ENCODE results near the gene IDH2. TPM values are rescaled to one million over a fixed set of nuclear protein-coding genes. Genes with fewer than 3 reads are reported as not detected.

The IDH2 gene
- total and polyA plus RNA-seq, 2 donors (not counting 3 experiments of a cell fraction or from before 2014, with no cell fraction given), result 123 to 127 TPM

GRCh38 chr15:90080818-90081393, 21.4 kb downstream of the IDH2 start:
- intact Hi-C loops (cut with micrococcal nuclease) (no loop called here), dilution Hi-C loops (cut with MboI; ENCODE audit: extremely low pct_ligation_motif_present, low sequenced_read_pairs) (no loop called here)
- no peaks in the 10 kb centered on the region for H3K79me2 ChIP-seq (ENCODE audit: control insufficient read depth, insufficient read depth, low read length)
- FAIRE-seq (no peak), DNase-seq (ENCODE audit: low read depth, low spot score) (no peak)
- no peak overlapping the region for H3K4me3 ChIP-seq (replicated peaks in 1 of 3; ENCODE audit: insufficient read depth in 1 of 3, low read depth in 1 of 3, low read length in 3 of 3)
- H3K9ac ChIP-seq (replicated peaks; ENCODE audit: extremely low read depth, insufficient read depth, low read length), result no peak overlapping the region
- H4K20me1 ChIP-seq (replicated peaks; ENCODE audit: control insufficient read depth, extremely low read depth, insufficient read depth, low read length), result no peaks in the 10 kb centered on the region
- H3K27ac ChIP-seq (ENCODE audit: insufficient read depth, low read depth, low read length), result no peak overlapping the region
- H3K4me1 ChIP-seq (ENCODE audit: control insufficient read depth, extremely low read depth, insufficient read depth, low read length), result no peaks in the 10 kb centered on the region
- no peak overlapping the region for H3K4me2 ChIP-seq (ENCODE audit: insufficient read depth, low read length)
- ChIA-PET POLR2A (no interaction called here), CTCF (interaction anchor here (1.4 kb wide), 2 partner anchors 140 to 206 kb away, joined by 3 read pairs; no protein-coding TSS in a partner anchor)
- BruUV-seq (replicated peaks), result no TSS peak
- H3K9me3 ChIP-seq (replicated peaks; ENCODE audit: control insufficient read depth, insufficient read depth, low read length), result no peaks in the 10 kb centered on the region
- no peaks in the 10 kb centered on the region for H3K9me1 ChIP-seq (replicated peaks; ENCODE audit: control insufficient read depth, extremely low read depth, insufficient read depth, low read length)
- no peak for TF ChIP-seq JUN (IDR thresholded peaks at IDR 0.05; ENCODE audit: borderline replicate concordance, insufficient read depth, insufficient read length, low read depth)
- no peak for TF ChIP-seq MYC (IDR thresholded peaks at IDR 0.05; ENCODE audit: low read depth, low read length)
- TF ChIP-seq POLR2AphosphoS5 (IDR thresholded peaks at IDR 0.05; ENCODE audit: insufficient read depth, low read depth, low read length), result no peak
- no peak for TF ChIP-seq POLR2A (IDR thresholded peaks at IDR 0.05; ENCODE audit: low read depth, low read length)
- no peak for TF ChIP-seq CTCF (IDR thresholded peaks at IDR 0.05; ENCODE audit: extremely low read depth in 1 of 2, insufficient read depth in 1 of 2, low read depth in 1 of 2, low read length in 2 of 2)
- no peak for TF ChIP-seq GATA2 (IDR thresholded peaks at IDR 0.05; ENCODE audit: insufficient read depth, insufficient read length, low read depth, low read length)
- H3K27me3 ChIP-seq (ENCODE audit: control insufficient read depth in 2 of 2, insufficient read depth in 2 of 2, low read length in 2 of 2), result no peaks in the 10 kb centered on the region
- no peak overlapping the region for H2AFZ ChIP-seq (ENCODE audit: low read depth, low read length)
- H3K36me3 ChIP-seq (ENCODE audit: control insufficient read depth in 2 of 2, extremely low read depth in 1 of 2, insufficient read depth in 2 of 2, low read length in 2 of 2), result peaks cover 0 to 30% of the 10 kb centered on the region in 2 experiments

GRCh38 chr15:90080458-90080755, 21.9 kb downstream of the IDH2 start:
- Histone ChIP-seq H3K4me2 (ENCODE audit: insufficient read depth, low read length) (no peak overlapping the region), H3K4me3 (replicated peaks in 1 of 3; ENCODE audit: insufficient read depth in 1 of 3, low read depth in 1 of 3, low read length in 3 of 3) (no peak overlapping the region), H3K9me1 (replicated peaks; ENCODE audit: control insufficient read depth, extremely low read depth, insufficient read depth, low read length) (no peaks in the 10 kb centered on the region), H3K4me1 (ENCODE audit: control insufficient read depth, extremely low read depth, insufficient read depth, low read length) (no peaks in the 10 kb centered on the region), H3K9me3 (replicated peaks; ENCODE audit: control insufficient read depth, insufficient read depth, low read length) (no peaks in the 10 kb centered on the region), H3K27me3 (ENCODE audit: control insufficient read depth in 2 of 2, insufficient read depth in 2 of 2, low read length in 2 of 2) (no peaks in the 10 kb centered on the region), H3K79me2 (ENCODE audit: control insufficient read depth, insufficient read depth, low read length) (no peaks in the 10 kb centered on the region), H3K36me3 (ENCODE audit: control insufficient read depth in 2 of 2, extremely low read depth in 1 of 2, insufficient read depth in 2 of 2, low read length in 2 of 2) (peaks cover 0 to 33% of the 10 kb centered on the region in 2 experiments), H2AFZ (ENCODE audit: low read depth, low read length) (no peak overlapping the region), H4K20me1 (replicated peaks; ENCODE audit: control insufficient read depth, extremely low read depth, insufficient read depth, low read length) (no peaks in the 10 kb centered on the region), H3K27ac (ENCODE audit: insufficient read depth, low read depth, low read length) (no peak overlapping the region), H3K9ac (replicated peaks; ENCODE audit: extremely low read depth, insufficient read depth, low read length) (no peak overlapping the region)
- dilution Hi-C loops (cut with MboI; ENCODE audit: extremely low pct_ligation_motif_present, low sequenced_read_pairs) (no loop called here), intact Hi-C loops (cut with micrococcal nuclease) (no loop called here)
- ChIA-PET CTCF (interaction anchor here (1.2 to 1.4 kb wide), 3 partner anchors 9 to 205 kb away, joined by 3 read pairs; no protein-coding TSS in a partner anchor), POLR2A (no interaction called here)
- TF ChIP-seq POLR2A (IDR thresholded peaks at IDR 0.05; ENCODE audit: low read depth, low read length) (no peak), MYC (IDR thresholded peaks at IDR 0.05; ENCODE audit: low read depth, low read length) (no peak), CTCF (IDR thresholded peaks at IDR 0.05; ENCODE audit: extremely low read depth in 1 of 2, insufficient read depth in 1 of 2, low read depth in 1 of 2, low read length in 2 of 2) (no peak), POLR2AphosphoS5 (IDR thresholded peaks at IDR 0.05; ENCODE audit: insufficient read depth, low read depth, low read length) (no peak), GATA2 (IDR thresholded peaks at IDR 0.05; ENCODE audit: insufficient read depth, insufficient read length, low read depth, low read length) (no peak)
- no TSS peak for BruUV-seq (replicated peaks)
- FAIRE-seq (no peak), DNase-seq (ENCODE audit: low read depth, low spot score) (no peak)

All from endothelial cell of umbilical vein (primary cell).